ENCODE results near the gene NRF1. TPM values are rescaled to one million over a fixed set of nuclear protein-coding genes. Genes with fewer than 3 reads are reported as not detected.

NRF1 gene
- total RNA-seq, 1 experiment from 2014 or later = 19.3 TPM

GRCh38 chr7:129781928-129782817, 170.7 kb downstream of the NRF1 start:
- Histone ChIP-seq H4K20me1 (ENCODE audit: control insufficient read depth, insufficient read depth, insufficient read length) (peaks cover 4% of the 10 kb centered on the region), H3K14ac (ENCODE audit: insufficient read depth, low read length) (no peak overlapping the region; the same call in 1 of the 2 replicates), H3K18ac (ENCODE audit: insufficient read length, low read depth, low read length) (no peak overlapping the region), H2AFZ (ENCODE audit: low read length) (no peak overlapping the region), H4K5ac (ENCODE audit: insufficient read length, low read depth, low read length) (no peak overlapping the region), H3K79me1 (ENCODE audit: insufficient read depth, low read depth, low read length, poor library complexity, severe bottlenecking) (no peaks in the 10 kb centered on the region), H4K91ac (ENCODE audit: insufficient read length, low read depth, low read length) (no peak overlapping the region), H2BK5ac (ENCODE audit: insufficient read length, low read length) (no peak overlapping the region), H2AK5ac (ENCODE audit: insufficient read length, low read length) (no peak overlapping the region), H3K9me3 (ENCODE audit: control insufficient read depth, low read depth, low read length) (no peaks in the 10 kb centered on the region), H2BK15ac (ENCODE audit: low read depth, low read length) (no peak overlapping the region; the same call in 1 of the 2 replicates), H3K27me3 (ENCODE audit: insufficient read depth, low read length) (peaks cover 76% of the 10 kb centered on the region), H3K79me2 (ENCODE audit: insufficient read depth, low read length) (no peaks in the 10 kb centered on the region), H2BK20ac (ENCODE audit: low read depth, low read length, poor library complexity, severe bottlenecking) (no peak overlapping the region), H3K9ac (ENCODE audit: extremely low read depth, insufficient read length, low read length) (no peak overlapping the region), H2BK120ac (ENCODE audit: low read depth, low read length, poor library complexity, severe bottlenecking) (no peak overlapping the region), H3T11ph (ENCODE audit: low read length) (no peak overlapping the region), H4K8ac (replicated peaks; ENCODE audit: insufficient read length, low read depth, low read length) (no peak overlapping the region), H3K4me1 (ENCODE audit: insufficient read depth, low read length) (0 out of 2 replicates have a peak, but pooled peaks cover 6% of the 10 kb centered on the region), H3K4ac (ENCODE audit: low read depth, low read length) (no peak overlapping the region), H3K23me2 (ENCODE audit: insufficient read length, low read depth, low read length, poor library complexity, severe bottlenecking) (peaks cover 38% of the 10 kb centered on the region), H3K4me2 (ENCODE audit: insufficient read depth, insufficient read length, low read length) (peak overlapping the region; percentile 36), H3K23ac (ENCODE audit: insufficient read length, low read depth, low read length) (no peak overlapping the region), H3K27ac (ENCODE audit: insufficient read length, low read depth, low read length) (no peak overlapping the region), H3K56ac (ENCODE audit: insufficient read length, low read depth, low read length) (no peak overlapping the region), H2BK12ac (ENCODE audit: insufficient read length, low read depth, low read length) (no peak overlapping the region)
- H3K27ac Mint-ChIP-seq = no peak overlapping the region
- H3K4me1 Mint-ChIP-seq = peaks cover 43 to 56% of the 10 kb centered on the region in 2 experiments
- H3K36me3 Mint-ChIP-seq (ENCODE audit: insufficient read depth in 1 of 3, low read depth in 3 of 3) = peaks cover 0 to 3% (median 0%) of the 10 kb centered on the region in 3 experiments; a peak in 2 of 7 replicates
- H3K27me3 Mint-ChIP-seq (ENCODE audit: low read depth) = peaks cover 84% of the 10 kb centered on the region
- H3K4me3 Mint-ChIP-seq = peak overlapping the region; percentile 67 to 83
- DNase-seq = peak; percentile 88
- WGBS (ENCODE audit: extremely low coverage, insufficient read length, low lambda C conversion rate) = no CpG with 5 or more reads among the region's 73 CpGs
- H3K9me3 Mint-ChIP-seq = peaks cover 0 to 6% of the 10 kb centered on the region in 2 experiments; a peak in 1 of 5 replicates
- no peak for TF ChIP-seq CTCF (conservative IDR thresholded peaks at IDR 0.05)
